Endothelial cell of umbilical vein (primary cell): ENCODE results near the gene SEC22A. TPM values are rescaled to one million over a fixed set of nuclear protein-coding genes. Genes with fewer than 3 reads are reported as not detected.

ENCODE experiments used
- BruUV-seq: library from RNA; stranded (reverse); fragments of 400-500 nt; replicated peaks from 2 replicates; lab custom pipeline; 2021; lab: Mats Ljungman, UMichigan
- CTCF ChIA-PET: fragments of 300-600, 350-600 bp; sonication (Branson Sonifier 250); formaldehyde crosslinking; loops from one replicate; lab custom pipeline; 2021; ENCODE audit warnings: antibody characterized with exemption, inconsistent platforms; lab: Charles Lee
- POLR2A ChIA-PET: fragments of 300-600, 350-600 bp; sonication (Branson Sonifier 250); formaldehyde crosslinking; loops from one replicate; lab custom pipeline; 2021; ENCODE audit warnings: antibody characterized with exemption, inconsistent platforms; lab: Charles Lee
- DNase-seq: peaks from one replicate; pipeline ENCODE4 v3.0.0-alpha.2; 2011; ENCODE audit warnings: low read depth, low spot score
- FAIRE-seq: peaks from 2 replicates; lab custom pipeline; 2011; peaks lifted over from hg19 to GRCh38; lab: Jason Lieb, UNC
- H2AFZ ChIP-seq: 2 replicates; pipeline ENCODE4 v1.6.0; 2012; ENCODE audit warnings: low read depth, low read length, control low read depth, inconsistent platforms
- H3K27ac ChIP-seq: 2 replicates; pipeline ENCODE4 v1.5.1; 2011; ENCODE audit warnings: low read depth, mild to moderate bottlenecking, control low read depth, low read length, moderate library complexity; ENCODE audit not compliant: insufficient read depth
- H3K27me3 ChIP-seq, 2 experiments: 2 replicates each; pipeline versions ENCODE4 v1.6.0 to v1.6.1; 2011; ENCODE audit warnings: low read length in 2 of 2, mixed read lengths in 1 of 2; ENCODE audit not compliant: control insufficient read depth in 2 of 2, insufficient read depth in 2 of 2
- H3K36me3 ChIP-seq, 2 experiments: 2 replicates in 1 of 2; 3 replicates in 1 of 2; pipeline ENCODE4 v1.5.1; 2011; ENCODE audit warnings: low read length in 2 of 2, mild to moderate bottlenecking in 1 of 2, moderate library complexity in 1 of 2; ENCODE audit not compliant: control insufficient read depth in 2 of 2, insufficient read depth in 2 of 2; ENCODE audit errors: extremely low read depth in 1 of 2
- H3K4me1 ChIP-seq: 3 replicates; pipeline ENCODE4 v1.5.1; 2011; ENCODE audit warnings: mild to moderate bottlenecking, low read length; ENCODE audit not compliant: control insufficient read depth, insufficient read depth; ENCODE audit errors: extremely low read depth
- H3K4me2 ChIP-seq: 2 replicates; pipeline ENCODE4 v1.6.1; 2011; ENCODE audit warnings: low read length, control low read depth, mixed read lengths; ENCODE audit not compliant: insufficient read depth
- H3K4me3 ChIP-seq, 3 experiments: fragments of 200-600 bp in 1 of 3; sonication (generic), shearing (Covaris generic) in 1 of 3; replicated peaks in 1 of 3; 2 replicates each; pipeline ENCODE4 v1.5.1; 2011 to 2016; ENCODE audit warnings: control low read depth in 3 of 3, low read length in 3 of 3, mild to moderate bottlenecking in 2 of 3, inconsistent platforms in 1 of 3, low read depth in 1 of 3, moderate library complexity in 1 of 3; ENCODE audit not compliant: insufficient read depth in 1 of 3
- H3K79me2 ChIP-seq: 2 replicates; pipeline ENCODE4 v1.6.0; 2012; ENCODE audit warnings: low read length, inconsistent platforms; ENCODE audit not compliant: control insufficient read depth, insufficient read depth
- H3K9ac ChIP-seq: replicated peaks from 2 replicates; pipeline ENCODE3; 2011; ENCODE audit warnings: low read length, control low read depth; ENCODE audit not compliant: insufficient read depth; ENCODE audit errors: extremely low read depth
- H3K9me1 ChIP-seq: replicated peaks from 3 replicates; pipeline ENCODE4 v1.6.0; 2011; ENCODE audit warnings: mild to moderate bottlenecking, low read length; ENCODE audit not compliant: control insufficient read depth, insufficient read depth; ENCODE audit errors: extremely low read depth
- H3K9me3 ChIP-seq: replicated peaks from 2 replicates; pipeline ENCODE4 v1.5.1; 2012; ENCODE audit warnings: low read length, inconsistent platforms; ENCODE audit not compliant: control insufficient read depth, insufficient read depth
- H4K20me1 ChIP-seq: replicated peaks from 2 replicates; pipeline ENCODE3; 2011; ENCODE audit warnings: mild to moderate bottlenecking, low read length; ENCODE audit not compliant: control insufficient read depth, insufficient read depth; ENCODE audit errors: extremely low read depth
- FOS ChIP-seq: IDR thresholded peaks from 2 replicates; pipeline ENCODE4 v1.6.1; 2011; ENCODE audit warnings: mild to moderate bottlenecking, low read length, moderate library complexity, borderline replicate concordance; ENCODE audit not compliant: insufficient read depth
- GATA2 ChIP-seq: IDR thresholded peaks from 2 replicates; pipeline ENCODE4 v1.7.0; 2011; ENCODE audit warnings: low read depth, mild to moderate bottlenecking, moderate library complexity, mixed read lengths, low read length; ENCODE audit not compliant: insufficient read length, insufficient read depth
- POLR2A ChIP-seq: IDR thresholded peaks from 2 replicates; pipeline ENCODE4 v1.6.1; 2012; ENCODE audit warnings: low read depth, mild to moderate bottlenecking, control low read depth, low read length
- POLR2AphosphoS5 ChIP-seq: IDR thresholded peaks from 2 replicates; pipeline ENCODE4 v1.6.1; 2012; ENCODE audit warnings: low read depth, mild to moderate bottlenecking, control low read depth, low read length, moderate library complexity; ENCODE audit not compliant: insufficient read depth
- dilution Hi-C: fragments of 300-500 bp; cut with MboI; formaldehyde crosslinking; loops from one replicate; pipeline ENCODE4 v1.15.0; 2019; ENCODE audit warnings: low sequenced_read_pairs; ENCODE audit not compliant: extremely low pct_ligation_motif_present
- intact Hi-C: fragments of 100-400 bp; cut with micrococcal nuclease; formaldehyde crosslinking; loops from one replicate; pipeline ENCODE4 v1.10.0; 2022
- polyA plus RNA-seq, 4 experiments: library from polyadenylated mRNA; depleted of rRNA in 3 of 4; stranded (reverse) in 3 of 4; unstranded in 1 of 4; fragments of >200 nt; gene quantifications; 2 replicates each; pipeline versions ENCODE4 v1.2.1 to v1.2.3, GENCODE V29; 2011 to 2012; ENCODE audit warnings: missing spikeins in 1 of 4
- total RNA-seq: library from RNA; stranded (reverse); gene quantifications from 2 replicates; pipeline ENCODE4 v1.2.3, GENCODE V29; 2021
- TF ChIP-seq, protein P1 (sequence below), 2 donors: IDR thresholded peaks; 1 replicate in 1 of 2; 2 replicates in 1 of 2; pipeline ENCODE4 v1.5.1; 2011; ENCODE audit warnings: low read length in 2 of 2, mild to moderate bottlenecking in 2 of 2, moderate library complexity in 2 of 2, control low read depth in 1 of 2, inconsistent platforms in 1 of 2, low read depth in 1 of 2; ENCODE audit not compliant: insufficient read depth in 1 of 2; ENCODE audit errors: extremely low read depth in 1 of 2
- TF ChIP-seq, protein P2 (sequence below): IDR thresholded peaks from 2 replicates; pipeline ENCODE4 v1.6.1; 2011; ENCODE audit not compliant: insufficient read depth, insufficient read length

Gene SEC22A
- total and polyA plus RNA-seq, 2 donors (not counting 3 experiments of a cell fraction or from before 2014, with no cell fraction given), result 20.1 to 26.8 TPM

DNA sequence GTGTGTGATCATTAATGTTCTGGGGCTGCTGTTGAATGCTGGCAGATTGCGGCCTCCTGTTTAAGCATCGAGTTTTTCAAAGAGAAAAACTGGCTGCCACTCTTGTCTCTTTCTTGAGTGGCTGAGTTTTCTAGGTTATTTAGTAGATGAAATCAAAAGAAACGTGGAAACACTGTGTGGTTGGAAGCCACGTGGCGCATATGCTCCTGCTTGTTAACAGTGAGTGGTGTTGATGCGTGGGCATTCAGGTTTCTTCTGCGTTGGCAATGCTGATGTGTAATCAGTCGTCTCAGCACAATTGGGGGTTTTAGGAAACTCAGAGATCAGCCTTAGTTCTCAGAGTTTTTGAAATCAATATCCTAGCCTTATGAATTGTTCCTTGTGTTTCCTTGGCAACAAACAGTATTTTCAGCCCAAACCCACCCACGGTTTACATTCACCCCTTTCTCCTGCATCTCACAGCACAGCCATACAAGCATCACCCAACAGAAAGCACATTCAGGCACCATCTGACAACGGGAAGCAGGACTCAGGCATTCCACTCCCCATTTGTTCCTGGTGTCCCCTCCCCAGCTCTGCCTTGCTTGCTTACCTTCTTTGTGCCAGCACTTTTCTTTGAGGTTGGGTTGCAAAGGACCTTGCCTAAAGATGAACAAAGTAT lies 74.7 kb downstream of the SEC22A start:
- POLR2A ChIA-PET, result no interaction called here
- FAIRE-seq (no peak), DNase-seq (no peak)
- no peak overlapping the region for H3K9ac ChIP-seq
- no peaks in the 10 kb centered on the region for H3K27me3 ChIP-seq
- H3K36me3 ChIP-seq, result no peaks in the 10 kb centered on the region
- dilution Hi-C loops (no loop called here), intact Hi-C loops (no loop called here)
- no peak overlapping the region for H3K4me3 ChIP-seq
- CTCF ChIA-PET, result interaction anchor here (0.8 kb wide), 1 partner anchor 282 kb away, joined by 3 read pairs; no protein-coding TSS in a partner anchor
- no peak overlapping the region for H2AFZ ChIP-seq
- TF ChIP-seq POLR2A, result no peak
- no peak for TF ChIP-seq POLR2AphosphoS5
- no peak for TF ChIP-seq FOS
- TF ChIP-seq, protein P1, sequence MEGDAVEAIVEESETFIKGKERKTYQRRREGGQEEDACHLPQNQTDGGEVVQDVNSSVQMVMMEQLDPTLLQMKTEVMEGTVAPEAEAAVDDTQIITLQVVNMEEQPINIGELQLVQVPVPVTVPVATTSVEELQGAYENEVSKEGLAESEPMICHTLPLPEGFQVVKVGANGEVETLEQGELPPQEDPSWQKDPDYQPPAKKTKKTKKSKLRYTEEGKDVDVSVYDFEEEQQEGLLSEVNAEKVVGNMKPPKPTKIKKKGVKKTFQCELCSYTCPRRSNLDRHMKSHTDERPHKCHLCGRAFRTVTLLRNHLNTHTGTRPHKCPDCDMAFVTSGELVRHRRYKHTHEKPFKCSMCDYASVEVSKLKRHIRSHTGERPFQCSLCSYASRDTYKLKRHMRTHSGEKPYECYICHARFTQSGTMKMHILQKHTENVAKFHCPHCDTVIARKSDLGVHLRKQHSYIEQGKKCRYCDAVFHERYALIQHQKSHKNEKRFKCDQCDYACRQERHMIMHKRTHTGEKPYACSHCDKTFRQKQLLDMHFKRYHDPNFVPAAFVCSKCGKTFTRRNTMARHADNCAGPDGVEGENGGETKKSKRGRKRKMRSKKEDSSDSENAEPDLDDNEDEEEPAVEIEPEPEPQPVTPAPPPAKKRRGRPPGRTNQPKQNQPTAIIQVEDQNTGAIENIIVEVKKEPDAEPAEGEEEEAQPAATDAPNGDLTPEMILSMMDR (IDR thresholded peaks at IDR 0.05; ENCODE audit: extremely low read depth in 1 of 2, insufficient read depth in 1 of 2, low read depth in 1 of 2, low read length in 2 of 2), result no peak
- H3K9me1 ChIP-seq, result no peaks in the 10 kb centered on the region
- H3K27ac ChIP-seq, result no peak overlapping the region
- H3K9me3 ChIP-seq, result no peaks in the 10 kb centered on the region
- H3K4me2 ChIP-seq, result no peak overlapping the region
- BruUV-seq, result no TSS peak
- H3K79me2 ChIP-seq, result no peaks in the 10 kb centered on the region
- peaks cover 4% of the 10 kb centered on the region for H3K4me1 ChIP-seq
- no peaks in the 10 kb centered on the region for H4K20me1 ChIP-seq

DNA sequence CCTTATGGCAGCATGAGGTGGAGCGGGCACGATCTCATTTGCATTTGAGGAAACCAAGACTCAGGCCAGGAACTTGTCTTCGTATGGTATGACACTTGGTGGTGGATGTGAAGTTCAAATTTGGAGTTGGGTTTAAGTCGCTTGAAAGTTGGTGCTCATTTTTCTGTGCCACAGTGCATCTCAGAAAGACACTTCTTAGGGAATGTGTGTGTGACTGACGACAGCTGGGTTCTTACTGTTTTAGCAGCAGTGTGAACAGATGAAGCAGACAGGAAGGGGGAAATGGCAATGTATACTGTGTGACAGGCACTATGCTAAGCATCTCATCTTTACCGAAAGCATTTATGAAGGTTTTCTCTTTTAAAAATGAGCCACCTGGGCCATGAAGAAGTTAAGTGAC lies 75.4 kb downstream of the SEC22A start:
- Histone ChIP-seq H3K4me3 (no peak overlapping the region), H3K27me3 (no peaks in the 10 kb centered on the region), H2AFZ (no peak overlapping the region), H3K79me2 (no peaks in the 10 kb centered on the region), H3K4me2 (no peak overlapping the region), H3K9ac (no peak overlapping the region), H3K27ac (no peak overlapping the region), H3K9me1 (no peaks in the 10 kb centered on the region), H3K36me3 (no peaks in the 10 kb centered on the region), H3K4me1 (peaks cover 4% of the 10 kb centered on the region), H3K9me3 (no peaks in the 10 kb centered on the region), H4K20me1 (no peaks in the 10 kb centered on the region)
- BruUV-seq, result no TSS peak
- intact Hi-C loops, result no loop called here
- dilution Hi-C loops, result no loop called here
- no peak for TF ChIP-seq GATA2
- TF ChIP-seq, protein P1 (IDR thresholded peaks at IDR 0.05; ENCODE audit: extremely low read depth in 1 of 2, insufficient read depth in 1 of 2, low read depth in 1 of 2, low read length in 2 of 2), result no peak
- no peak for TF ChIP-seq FOS
- TF ChIP-seq, protein P2, sequence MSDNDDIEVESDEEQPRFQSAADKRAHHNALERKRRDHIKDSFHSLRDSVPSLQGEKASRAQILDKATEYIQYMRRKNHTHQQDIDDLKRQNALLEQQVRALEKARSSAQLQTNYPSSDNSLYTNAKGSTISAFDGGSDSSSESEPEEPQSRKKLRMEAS, result no peak
- TF ChIP-seq POLR2AphosphoS5, result no peak
- TF ChIP-seq POLR2A, result no peak
- DNase-seq, result no peak
- CTCF ChIA-PET, result interaction anchor here (0.8 to 1.2 kb wide), 2 partner anchors 9 to 282 kb away, joined by 3 to 4 read pairs; no protein-coding TSS in a partner anchor
- no peak for FAIRE-seq
- POLR2A ChIA-PET, result no interaction called here
